GM06990 (cell line): ENCODE results near the gene LEKR1.
A peak's percentile ranks its signal among the peaks of the same experiment; 100 is the strongest.
"Not testable (repeated sequence)": the region's sequence is repeated elsewhere in the genome, so short reads cannot be mapped to it uniquely, and the experiment has no call there.

Source experiments
- DNase-seq: peaks from one replicate; pipeline ENCODE4 v3.0.0-alpha.2; 2011; ENCODE audit not compliant: insufficient read length; ENCODE audit errors: extremely low read depth
- H3K27me3 ChIP-seq: replicated peaks from 2 replicates; pipeline ENCODE4 v1.6.0; 2011; ENCODE audit warnings: low read length; ENCODE audit not compliant: control insufficient read depth, insufficient read depth
- H3K36me3 ChIP-seq: 2 replicates; pipeline ENCODE4 v1.5.1; 2011; ENCODE audit warnings: low read length; ENCODE audit not compliant: control insufficient read depth, insufficient read depth
- H3K4me3 ChIP-seq: replicated peaks from 2 replicates; pipeline ENCODE4 v1.5.1; 2011; ENCODE audit warnings: low read depth, mild to moderate bottlenecking, control low read depth, low read length
- TF ChIP-seq, protein P1 (sequence below): IDR thresholded peaks from 2 replicates; pipeline ENCODE4 v1.5.1; 2011; ENCODE audit warnings: low read length, control low read depth, mild to moderate bottlenecking, inconsistent platforms; ENCODE audit not compliant: insufficient read depth, poor library complexity, severe bottlenecking

LEKR1 gene

DNA sequence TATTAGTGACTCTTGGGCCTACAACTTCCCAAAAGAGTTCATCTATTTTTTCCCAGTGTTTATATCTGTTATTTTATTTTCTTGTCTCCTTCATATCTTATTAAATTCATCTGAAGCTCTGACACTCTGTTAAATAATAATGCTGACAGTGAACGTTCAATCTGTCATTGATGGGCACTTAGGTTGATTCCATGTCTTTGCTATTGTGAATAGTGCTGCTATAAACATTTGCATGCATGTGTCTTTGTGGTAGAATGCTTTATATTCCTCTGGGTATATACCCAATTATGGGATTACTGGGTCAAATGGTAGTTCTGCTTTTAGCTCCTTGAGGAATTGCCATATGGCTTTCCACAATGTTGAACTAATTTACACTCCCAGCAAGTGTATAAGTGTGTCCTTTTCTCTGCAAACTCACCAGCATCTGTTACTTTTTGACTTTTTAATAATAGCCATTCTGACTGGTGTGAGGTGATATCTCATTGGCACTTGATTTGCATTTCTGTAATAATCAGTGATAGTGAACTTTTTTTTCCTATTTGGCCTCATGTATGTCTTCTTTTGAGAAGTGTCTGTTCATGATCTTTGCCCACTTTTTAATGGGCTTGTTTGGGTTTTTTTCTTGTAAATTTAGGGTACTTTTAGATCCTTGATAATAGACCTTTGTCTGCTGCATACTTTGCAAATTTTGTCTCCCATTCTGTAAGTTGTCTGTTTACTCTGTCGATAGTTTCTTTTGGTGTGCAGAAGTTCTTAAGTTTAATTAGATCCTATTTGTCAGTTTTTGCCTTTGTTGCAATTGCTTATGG lies 122.5 kb downstream of the LEKR1 start:
- TF ChIP-seq, protein P1, sequence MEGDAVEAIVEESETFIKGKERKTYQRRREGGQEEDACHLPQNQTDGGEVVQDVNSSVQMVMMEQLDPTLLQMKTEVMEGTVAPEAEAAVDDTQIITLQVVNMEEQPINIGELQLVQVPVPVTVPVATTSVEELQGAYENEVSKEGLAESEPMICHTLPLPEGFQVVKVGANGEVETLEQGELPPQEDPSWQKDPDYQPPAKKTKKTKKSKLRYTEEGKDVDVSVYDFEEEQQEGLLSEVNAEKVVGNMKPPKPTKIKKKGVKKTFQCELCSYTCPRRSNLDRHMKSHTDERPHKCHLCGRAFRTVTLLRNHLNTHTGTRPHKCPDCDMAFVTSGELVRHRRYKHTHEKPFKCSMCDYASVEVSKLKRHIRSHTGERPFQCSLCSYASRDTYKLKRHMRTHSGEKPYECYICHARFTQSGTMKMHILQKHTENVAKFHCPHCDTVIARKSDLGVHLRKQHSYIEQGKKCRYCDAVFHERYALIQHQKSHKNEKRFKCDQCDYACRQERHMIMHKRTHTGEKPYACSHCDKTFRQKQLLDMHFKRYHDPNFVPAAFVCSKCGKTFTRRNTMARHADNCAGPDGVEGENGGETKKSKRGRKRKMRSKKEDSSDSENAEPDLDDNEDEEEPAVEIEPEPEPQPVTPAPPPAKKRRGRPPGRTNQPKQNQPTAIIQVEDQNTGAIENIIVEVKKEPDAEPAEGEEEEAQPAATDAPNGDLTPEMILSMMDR, result no peak
- Histone ChIP-seq H3K4me3 (no peak overlapping the region), H3K27me3 (no peaks in the 10 kb centered on the region), H3K36me3 (no peaks in the 10 kb centered on the region)
- no peak for DNase-seq

DNA sequence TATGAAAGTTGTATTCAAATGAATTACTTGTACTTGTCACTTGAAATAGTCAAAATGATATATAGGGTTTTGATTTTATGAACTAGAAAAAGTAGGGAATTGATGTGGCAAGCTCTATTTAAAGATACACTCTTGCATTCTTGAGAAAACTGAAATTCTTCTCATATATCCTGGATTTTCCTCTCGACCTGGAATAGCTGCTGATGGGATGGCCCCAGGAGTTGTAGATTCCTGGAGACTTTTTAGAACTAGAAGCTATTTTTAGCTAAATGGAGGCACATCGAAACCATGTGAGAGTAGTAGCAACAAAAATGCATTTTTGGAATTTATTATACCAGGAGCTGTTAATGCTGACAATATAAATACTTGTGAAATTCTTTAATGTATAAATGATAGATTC lies 125.9 kb downstream of the LEKR1 start:
- Histone ChIP-seq H3K27me3 (no peaks in the 10 kb centered on the region), H3K4me3 (no peak overlapping the region), H3K36me3 (no peaks in the 10 kb centered on the region)
- TF ChIP-seq, protein P1, result no peak
- DNase-seq, result no peak

DNA sequence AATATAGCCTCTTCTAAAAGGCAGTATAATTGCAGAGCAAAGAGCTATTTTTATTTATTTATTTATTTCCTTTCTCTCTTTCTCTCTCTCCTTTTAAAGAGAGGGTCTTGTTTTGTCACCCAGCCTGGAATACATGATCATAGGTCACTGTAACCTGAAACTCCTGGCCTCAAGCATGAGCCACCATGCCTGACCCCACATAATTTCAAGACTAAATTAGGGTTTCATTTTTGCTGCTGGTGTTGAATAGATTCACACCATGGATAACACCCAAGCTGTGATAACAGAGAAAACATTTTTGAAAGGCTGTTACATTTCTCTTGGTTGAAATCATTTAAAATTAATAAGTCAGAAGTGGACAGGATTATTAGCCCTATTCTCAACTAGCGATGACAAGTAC lies 131.6 kb downstream of the LEKR1 start:
- peak; percentile 49 for DNase-seq
- Histone ChIP-seq H3K36me3 (no peaks in the 10 kb centered on the region), H3K4me3 (no peak overlapping the region), H3K27me3 (no peaks in the 10 kb centered on the region)
- TF ChIP-seq, protein P1, result no peak

DNA sequence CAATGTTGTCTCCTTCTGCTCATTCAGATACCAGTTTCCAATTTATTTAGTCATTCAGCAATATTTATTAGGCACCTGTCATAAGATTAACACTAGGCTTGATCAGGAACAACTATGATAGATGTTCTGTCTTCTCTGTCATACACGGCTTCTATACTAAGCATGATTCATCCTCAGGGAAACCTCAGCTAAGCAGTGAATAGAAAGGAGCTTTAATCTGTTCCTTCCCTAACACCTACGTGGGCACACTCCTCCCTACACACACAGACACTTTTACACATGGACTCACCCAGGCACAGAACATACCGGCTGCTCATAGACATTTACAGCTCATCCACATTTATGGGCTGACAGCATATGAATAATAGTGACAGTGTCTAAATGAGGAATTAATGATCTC lies 136.9 kb downstream of the LEKR1 start:
- DNase-seq, result no peak
- H3K36me3 ChIP-seq, result no peaks in the 10 kb centered on the region
- H3K27me3 ChIP-seq, result no peaks in the 10 kb centered on the region
- TF ChIP-seq, protein P1, result no peak
- H3K4me3 ChIP-seq, result no peak overlapping the region

DNA sequence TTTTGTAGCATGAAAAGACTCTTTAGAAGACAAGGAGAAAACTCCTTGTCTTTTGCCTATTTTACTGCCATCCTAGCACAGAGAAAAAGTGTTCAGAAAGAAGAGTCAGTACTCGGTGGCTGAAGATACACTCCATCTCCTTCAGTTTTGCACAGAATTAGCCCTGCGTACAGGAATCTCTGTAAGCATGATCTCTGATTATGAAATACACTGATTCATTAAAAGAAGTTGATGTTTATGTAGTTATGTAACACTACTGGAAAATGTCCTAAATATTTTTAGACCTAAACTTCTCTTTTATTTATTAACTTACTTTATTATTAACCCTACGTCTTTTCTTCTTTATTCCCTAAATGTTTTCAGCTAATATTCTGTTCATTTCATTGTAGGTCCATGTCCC lies 138.4 kb downstream of the LEKR1 start:
- Histone ChIP-seq H3K27me3 (no peaks in the 10 kb centered on the region), H3K4me3 (no peak overlapping the region), H3K36me3 (no peaks in the 10 kb centered on the region)
- no peak for DNase-seq
- TF ChIP-seq, protein P1, result no peak

DNA sequence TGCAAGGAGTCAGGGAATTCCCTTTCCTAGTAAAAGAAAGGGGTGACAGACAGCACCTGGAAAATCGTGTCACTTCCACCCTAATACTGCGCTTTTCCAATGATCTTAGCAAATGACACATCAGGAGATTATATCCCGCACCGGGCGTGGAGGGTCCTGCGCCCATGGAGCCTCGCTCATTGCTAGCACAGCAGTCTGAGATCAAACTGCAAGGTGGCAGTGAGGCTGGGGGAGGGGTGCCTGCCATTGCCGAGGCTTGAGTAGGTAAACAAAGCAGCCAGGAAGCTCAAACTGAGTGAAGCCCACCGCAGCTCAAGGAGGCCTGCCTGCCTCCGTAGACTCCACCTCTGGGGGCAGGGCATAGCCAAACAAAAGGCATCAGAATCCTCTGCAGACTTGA lies 140.2 kb downstream of the LEKR1 start:
- not testable (repeated sequence) for H3K27me3 ChIP-seq, H3K36me3 ChIP-seq, H3K4me3 ChIP-seq, DNase-seq
